ENCODE results near the gene ANTKMT.
A peak's percentile ranks its signal among the peaks of the same experiment; 100 is the strongest.

ANTKMT gene

DNA sequence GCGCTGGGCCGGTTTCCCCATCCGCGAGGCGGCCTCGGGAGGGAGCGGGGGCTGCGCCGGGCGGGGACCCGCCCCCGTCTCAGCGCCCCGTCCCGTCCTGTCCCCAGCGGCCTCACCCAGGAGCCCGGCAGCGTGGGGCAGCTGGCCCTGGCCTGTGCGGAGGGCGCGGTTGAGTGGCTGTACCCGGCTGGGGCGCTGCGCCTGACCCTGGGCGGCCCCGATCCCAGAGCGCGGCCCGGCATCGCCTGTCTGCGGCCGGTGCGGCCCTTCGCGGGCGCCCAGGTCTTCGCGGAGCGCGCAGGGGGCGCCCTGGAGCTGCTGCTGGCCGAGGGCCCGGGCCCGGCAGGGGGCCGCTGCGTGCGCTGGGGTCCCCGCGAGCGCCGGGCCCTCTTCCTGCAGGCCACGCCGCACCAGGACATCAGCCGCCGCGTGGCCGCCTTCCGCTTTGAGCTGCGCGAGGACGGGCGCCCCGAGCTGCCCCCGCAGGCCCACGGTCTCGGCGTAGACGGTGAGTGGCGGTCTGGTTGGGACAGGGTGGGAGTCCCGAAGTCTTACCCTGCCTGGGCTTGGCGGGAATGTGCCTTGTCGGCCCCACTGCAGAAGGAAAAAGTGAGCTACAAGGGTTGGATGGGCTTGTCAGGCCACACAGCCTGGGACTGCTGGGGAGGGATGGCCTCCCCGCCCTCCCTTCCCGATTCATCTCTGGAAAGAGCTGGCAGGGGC lies 5.3 kb upstream of the ANTKMT start:
- DNase-seq = no peak

DNA sequence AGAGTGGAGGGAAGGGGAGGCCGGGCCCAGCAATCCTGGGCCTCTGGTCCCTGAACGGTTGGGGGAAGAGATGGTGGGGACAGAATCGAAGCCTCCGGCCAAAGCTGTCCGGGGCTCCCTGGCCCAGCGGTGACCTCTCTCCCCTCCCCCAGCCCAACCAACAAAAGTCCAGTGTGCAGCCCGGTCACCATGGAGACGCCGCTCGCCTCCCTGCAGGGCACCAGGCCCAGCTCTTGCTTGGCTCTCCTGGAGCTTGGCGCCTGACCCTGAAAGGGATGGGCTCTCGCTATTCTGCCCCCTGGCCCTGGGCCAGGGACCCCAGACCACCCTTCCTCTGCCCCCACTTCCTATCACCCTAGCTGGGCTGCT lies 4.8 kb upstream of the ANTKMT start:
- no peak for DNase-seq

DNA sequence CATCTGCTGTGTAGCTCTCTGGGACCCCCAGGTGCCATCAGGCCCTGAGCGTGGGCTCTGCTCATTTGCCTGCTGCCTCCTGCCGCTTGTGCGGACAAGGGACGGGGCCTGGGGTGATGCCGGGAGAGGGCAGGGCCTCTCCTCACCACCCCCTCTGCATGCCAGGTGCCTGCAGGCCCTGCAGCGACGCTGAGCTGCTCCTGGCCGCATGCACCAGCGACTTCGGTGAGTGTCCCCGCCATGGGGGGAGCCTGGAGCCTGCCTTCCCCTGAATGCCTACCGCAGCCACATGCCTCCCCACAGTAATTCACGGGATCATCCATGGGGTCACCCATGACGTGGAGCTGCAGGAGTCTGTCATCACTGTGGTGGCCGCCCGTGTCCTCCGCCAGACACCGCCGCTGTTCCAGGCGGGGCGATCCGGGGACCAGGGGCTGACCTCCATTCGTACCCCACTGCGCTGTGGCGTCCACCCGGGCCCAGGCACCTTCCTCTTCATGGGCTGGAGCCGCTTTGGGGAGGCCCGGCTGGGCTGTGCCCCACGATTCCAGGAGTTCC lies 4.1 kb upstream of the ANTKMT start:
- no peak for DNase-seq

DNA sequence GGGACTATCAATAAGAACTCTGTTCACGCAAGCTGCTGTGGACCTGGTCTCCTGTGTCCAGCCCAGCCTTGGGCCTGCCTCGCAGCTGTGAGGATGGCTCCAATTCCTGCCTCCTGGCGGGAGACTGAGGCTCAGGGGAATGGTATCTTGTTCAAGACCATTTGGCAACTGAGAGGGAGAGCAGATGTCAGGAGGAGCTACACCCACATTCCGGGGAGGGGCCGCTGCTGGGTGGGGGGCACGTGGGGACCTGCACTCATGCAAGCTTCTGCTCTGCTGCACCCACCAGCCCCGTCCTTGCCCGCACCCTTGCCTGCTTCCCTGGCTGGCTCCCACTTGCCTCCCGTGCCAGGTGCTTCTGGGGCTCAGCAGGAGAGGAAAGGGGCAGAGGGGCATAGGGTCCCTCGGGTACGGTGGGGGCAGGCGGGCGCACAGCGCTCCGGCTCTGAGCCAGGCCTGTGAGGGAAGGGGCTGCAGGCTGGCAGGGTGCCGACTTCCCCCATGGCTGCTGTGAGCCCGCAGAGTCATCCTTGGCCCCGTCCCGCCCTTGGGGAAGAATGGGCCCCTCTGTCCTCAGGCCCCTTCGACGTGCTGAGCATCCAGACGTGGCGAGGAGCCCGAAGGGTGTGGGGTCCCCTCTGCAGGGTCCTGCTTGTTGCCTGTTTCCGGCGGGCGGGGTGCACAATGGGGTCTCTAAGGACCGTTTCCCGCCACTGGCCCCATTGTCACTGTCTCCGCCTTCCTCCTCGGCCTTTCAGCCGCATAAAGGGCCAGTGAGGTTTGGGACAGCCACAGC lies 3.3 kb upstream of the ANTKMT start:
- DNase-seq = no peak

DNA sequence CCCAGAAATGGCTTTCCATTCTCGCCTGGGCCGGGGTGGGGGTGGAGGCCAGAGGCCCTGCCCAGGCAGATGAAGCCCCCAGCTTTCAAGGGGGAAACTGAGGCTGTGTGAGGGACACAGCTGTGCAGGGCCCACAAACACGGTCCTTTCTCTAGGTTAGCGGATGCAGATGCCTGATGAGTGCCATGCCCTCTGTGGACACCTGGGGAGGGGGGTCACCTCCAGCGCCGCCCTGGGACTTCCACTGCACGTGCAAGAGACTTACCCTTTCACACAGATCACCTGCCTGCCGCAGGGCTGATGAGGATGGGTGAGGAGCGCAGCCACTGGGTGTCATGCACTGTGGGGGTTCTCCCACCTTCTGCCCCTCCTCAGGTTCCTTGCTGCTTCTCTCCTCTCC lies 2.6 kb upstream of the ANTKMT start:
- DNase-seq = no peak

DNA sequence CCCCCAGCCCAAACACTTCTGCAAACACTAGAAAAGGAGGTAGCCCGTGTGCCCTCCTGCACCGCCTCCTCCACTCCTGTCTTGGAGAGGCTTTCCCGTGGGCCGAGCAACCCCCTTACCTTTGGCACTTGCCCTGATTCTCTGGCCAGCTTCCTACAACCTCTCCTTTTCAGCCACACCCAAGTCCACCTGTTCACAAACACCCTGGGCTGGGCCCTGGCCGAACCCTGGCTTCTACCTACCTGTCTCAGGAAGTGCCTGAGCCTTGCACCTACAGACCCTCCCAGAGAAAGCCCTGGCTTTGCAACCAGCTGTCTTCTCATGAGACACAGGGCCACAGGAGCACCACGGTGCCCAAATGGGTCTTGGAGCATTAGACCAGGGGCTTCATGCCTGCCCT lies 2.0 kb upstream of the ANTKMT start:
- no peak for DNase-seq

DNA sequence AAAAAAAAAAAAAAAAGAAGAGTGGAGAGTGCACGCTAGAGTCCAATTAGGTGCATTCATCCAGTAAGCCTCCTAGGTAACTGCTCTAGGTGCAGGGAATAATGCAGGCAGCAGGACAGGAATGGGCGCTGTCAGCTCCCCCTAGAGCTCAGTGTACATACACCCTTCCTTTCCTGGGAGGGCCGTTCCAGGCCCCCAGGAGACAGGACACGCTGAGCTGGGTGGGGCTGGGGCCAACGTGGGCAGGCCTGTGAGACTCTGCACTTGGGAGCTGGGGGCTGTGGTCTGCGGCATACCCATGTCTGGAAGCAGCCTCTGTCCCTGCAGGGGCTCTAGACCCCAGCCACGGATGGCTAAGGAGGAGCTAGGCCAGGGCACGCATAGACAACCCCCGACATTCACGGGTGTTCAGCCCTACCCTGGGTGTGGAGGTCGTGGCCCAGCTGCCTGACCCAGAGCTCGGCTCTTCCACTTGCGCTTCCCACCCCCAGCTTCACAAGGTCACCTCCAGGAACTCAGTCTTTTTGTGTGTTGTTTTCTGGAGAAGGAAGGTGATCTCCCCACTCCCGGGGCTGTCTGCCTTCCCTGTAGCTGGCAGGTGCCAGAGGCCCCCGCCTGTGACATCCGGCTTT lies 1.0 kb upstream of the ANTKMT start:
- no peak for DNase-seq

DNA sequence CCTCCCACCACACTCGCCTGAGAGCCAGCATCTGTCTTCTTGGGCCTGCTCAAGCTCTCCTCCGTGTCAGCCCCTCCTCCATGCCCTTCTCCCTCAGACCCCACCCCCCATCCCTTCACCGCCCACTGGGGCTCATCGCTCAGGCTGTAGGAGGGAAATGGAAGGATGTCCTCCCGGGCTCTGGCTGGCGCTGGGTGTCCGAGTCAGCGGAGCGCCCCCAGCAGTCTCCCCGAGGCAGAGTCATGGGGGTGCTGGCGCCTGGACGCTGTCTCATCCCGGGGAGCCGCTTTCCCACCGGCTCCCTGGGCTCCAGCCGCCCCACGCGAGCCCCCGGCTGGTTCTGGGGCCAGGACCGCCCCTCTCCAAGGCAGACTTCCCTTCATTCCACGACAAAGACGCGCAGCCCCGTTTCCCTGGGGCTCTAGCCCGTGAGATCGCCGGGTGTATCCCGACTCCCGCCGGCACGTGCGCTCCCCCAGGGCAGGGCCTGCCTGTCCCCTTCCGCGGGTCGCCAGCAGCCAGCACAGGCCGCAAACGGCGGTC lies 428 bp upstream of the ANTKMT start:
- DNase-seq = peak; percentile 31 to 35

DNA sequence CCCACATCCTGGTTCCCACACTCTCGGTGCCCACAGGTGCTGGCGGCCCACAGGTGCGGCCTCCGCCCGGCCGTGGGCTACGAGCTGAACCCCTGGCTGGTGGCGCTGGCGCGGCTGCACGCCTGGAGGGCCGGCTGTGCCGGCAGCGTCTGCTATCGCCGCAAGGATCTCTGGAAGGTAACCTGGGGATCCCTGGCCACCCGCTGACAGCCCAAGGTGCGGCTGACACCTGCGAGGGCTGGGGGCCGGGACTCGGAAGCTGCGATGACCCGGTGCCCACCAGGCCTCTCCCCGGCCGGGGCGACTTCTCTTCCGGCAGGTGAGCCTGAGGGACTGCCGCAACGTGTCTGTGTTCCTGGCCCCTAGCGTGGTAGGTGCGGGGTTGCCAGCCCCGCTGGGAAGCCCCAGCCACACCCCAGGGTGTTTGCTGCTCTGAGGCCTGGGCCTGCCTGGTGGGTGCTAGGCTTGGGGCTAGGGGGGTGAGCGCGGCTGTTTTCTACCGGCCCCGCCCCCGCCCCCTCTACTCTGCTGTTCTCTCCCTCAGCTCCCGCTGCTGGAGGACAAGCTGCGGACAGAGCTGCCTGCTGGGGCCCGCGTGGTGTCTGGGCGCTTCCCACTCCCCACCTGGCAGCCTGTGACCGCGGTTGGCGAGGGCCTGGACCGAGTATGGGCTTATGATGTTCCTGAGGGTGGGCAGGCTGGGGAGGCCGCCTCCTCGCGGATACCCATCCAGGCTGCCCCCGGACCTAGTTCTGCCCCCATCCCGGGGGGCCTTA lies 1.0 kb downstream of the ANTKMT start:
- no peak for DNase-seq

DNA sequence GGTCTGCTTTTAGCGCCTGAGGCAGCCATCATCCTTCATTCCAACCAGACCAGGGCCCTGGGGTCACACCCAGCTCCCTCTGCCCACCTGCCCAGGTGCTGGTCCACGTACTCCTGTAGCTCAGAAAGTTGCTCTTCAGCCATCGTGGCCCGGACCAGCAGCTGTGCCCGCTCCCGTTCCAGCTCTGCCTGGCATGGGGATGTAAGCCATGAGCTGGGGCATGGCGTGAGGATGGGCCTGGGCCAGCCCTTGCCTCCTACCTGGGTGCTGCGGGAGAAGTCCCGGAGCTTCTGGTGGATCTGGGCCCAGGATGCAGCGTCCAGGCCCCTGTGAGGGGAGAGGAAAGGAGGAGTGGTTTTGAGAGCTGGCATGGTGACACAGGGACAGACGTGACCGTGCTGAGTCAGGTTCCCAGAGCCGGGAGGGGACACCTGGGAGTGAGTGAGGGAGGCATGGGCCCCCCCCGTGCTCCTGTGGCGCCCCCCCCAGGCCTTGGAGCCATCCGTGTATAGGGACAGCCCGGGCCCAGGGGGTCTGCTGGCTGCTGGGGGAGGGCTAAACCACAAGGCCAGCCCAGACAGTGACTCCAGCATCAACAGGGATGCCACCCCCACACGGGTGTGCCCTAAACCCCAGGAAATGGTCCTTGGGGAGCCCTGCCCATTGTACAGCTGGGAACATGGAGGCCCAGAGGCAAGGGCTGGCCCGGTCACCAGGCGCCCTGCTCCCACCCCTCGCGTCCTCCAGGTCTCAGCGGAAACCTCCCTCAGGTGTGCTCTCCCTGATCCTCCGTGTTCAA lies 2.1 kb downstream of the ANTKMT start:
- no peak for DNase-seq

DNA sequence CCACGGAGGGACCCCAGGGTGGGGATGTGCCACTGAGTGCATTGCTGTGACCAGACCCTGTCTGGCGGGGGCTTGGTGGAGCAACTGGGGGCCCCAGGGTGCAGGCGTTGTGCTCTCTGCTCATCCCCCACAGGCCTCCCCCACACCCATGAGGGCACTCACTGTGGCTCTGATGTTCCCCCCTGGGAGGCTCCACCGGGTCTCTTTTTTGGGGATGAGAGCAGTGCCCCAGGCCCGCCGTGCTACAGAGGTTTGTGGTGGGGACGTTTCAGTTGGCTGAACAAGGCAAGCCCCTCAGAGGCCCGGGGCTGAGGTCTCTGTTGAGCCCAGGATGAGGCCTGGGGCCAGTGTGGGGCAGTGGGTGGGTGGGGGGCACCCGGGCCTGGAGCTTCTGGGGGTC lies 2.7 kb downstream of the ANTKMT start:
- no peak for DNase-seq

DNA sequence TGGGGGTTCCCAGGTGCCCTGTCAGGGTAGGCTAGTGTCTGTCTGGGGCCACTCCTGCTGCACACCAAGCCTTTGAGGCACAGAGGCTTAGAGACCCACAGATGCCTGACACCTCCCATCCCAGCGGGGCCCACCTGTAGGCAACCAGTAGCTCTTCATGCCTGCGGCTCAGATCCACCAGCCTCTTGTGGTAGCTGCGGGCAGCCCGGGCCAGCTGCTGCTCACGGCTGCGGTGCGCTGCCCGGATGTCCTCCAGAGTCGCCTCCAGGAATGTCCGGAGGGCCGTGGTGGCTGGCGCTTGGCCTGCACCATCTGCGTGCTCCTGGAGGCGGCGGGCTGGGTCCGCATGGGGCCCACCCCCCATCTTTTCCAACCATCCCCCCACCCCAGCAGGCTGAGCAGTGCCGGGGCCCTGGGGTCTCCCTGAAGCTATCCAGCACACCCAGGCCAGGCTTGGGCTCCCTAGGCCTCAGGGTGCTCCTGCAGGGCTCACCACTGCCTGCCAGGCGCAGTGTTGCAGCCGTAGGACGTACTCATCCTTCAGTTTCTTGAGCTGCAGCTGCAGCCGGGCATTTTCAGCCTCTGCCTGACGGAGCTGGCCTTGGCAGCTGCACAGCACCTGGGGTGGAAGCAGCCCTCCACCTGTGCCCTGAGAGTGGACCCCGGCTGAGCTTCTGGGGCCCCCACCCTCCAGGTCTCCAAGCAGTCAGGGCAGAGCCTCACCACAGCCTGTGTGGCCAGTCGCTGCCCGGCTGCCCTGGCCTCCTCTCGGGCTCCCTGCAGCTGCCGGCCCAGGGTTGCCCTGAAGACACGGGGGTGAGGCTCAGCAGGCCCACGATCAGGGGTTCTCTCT lies 3.5 kb downstream of the ANTKMT start:
- no peak for DNase-seq

DNA sequence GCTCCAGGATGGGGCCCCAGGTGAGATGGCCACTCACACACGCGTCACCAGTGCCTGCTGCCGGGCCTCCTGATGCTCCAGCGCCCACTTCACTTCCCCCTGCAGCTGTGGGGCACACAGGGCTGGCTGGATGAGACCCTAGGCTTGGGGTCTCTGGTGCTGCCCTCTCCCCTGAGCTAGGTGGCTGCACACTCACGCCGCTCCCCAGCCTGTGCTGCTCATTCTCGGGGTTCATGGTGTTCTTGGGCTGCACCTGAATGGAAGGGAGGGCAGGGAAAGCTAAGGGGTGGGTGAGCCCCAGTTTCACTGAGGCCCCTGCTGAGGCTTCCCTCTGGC lies 4.1 kb downstream of the ANTKMT start:
- no peak for DNase-seq

DNA sequence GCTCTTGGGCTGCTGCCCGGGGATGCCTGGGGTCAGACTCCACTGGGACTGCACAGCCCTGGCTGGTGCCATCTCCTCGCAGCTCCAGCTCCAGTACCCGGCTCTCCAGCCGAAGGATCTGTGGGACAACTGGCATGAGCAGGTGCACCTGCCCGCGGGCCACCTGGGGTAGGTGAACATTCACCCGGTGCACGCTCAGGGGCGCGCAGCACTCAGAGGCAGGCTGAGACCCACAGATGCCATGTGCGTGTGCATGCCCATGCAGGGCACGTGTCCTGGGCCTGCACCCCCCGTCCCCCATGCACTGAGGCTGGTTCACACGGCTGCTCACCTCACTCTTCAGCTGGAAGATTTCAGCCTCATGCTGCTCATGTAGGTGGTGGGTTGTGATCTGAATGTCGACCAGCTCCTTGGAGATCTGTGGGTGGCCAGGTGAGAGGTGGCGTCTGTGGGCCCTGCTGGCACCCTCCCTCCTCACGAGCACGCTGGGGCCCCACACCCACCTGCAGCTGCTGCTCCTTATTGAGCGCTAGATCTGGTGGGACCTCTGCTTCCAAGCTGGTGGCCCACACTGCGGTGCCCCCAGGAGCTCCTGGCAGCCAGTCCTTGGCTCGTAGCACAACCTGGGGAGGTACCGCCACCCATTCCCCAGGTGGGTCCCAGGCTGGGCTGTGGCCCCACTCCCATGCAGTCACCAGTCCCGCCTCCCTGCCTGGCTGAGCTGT lies 4.7 kb downstream of the ANTKMT start:
- DNase-seq = no peak

DNA sequence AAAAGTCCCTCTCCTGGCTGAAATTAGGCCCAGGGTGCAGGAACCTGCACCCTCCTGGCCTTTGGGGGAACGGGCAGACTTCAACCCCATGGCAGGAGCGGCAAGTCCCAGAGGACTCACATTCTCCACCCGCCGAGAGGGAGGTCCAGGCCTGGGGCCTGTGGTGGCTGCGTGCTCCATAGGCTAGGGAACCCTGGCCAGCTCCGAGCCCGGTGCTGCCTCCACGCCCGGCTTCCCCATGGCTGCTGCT lies 5.2 kb downstream of the ANTKMT start:
- DNase-seq = no peak

DNA sequence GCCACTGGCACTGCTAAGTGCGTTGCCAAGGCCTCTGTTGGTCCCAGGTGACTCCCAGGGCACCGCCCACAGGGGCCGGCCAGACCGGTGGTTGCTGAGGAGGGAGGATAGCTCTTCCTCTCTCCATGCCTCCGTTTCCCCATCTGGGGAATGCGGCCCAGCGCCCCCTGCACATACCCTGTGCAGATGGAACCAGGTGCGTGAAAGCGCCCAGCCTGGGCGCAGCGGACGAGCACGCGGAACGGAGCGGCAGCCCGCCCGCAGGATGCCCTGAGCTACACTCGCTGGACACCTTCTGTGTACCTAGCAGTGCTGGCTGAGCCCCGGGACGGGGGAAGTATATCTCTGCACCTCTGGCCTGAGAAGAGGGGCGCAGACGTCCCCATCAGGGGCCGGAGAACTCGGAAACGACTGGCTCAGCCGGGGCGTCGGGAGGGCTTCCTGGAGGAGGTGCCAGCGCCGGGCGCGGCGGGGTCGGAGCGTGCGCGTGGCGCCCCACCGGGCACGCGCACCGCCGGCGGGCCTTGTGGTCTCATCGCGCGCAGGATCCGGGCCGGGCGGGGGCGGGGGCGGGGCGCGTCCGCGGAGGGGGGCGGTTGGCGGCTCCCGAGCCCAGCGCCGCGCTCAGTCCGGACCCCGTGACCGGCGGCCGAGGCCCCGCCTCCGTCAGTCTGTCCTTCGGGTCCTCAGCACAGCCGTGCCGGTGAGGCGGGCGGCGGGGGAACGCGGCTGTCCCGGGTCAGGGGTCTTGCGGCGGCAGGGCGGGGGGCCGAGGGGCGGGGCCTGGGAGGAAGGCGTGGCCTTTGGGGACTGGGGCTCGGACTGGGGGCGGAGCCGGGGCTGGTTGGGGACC lies 5.7 kb downstream of the ANTKMT start, which contains the start of the genes CCDC78 and HAGHL:
TSS of gene CCDC78 (minus strand) at position 6 of the 853 bp plus-strand sequence. CDS start 76 bp downstream, outside the sequence.
TSS of gene HAGHL (plus strand) at position 669 of the 853 bp plus-strand sequence. CDS start 404 bp downstream, outside the sequence.
- DNase-seq = peak; percentile 49 to 54

DNA sequence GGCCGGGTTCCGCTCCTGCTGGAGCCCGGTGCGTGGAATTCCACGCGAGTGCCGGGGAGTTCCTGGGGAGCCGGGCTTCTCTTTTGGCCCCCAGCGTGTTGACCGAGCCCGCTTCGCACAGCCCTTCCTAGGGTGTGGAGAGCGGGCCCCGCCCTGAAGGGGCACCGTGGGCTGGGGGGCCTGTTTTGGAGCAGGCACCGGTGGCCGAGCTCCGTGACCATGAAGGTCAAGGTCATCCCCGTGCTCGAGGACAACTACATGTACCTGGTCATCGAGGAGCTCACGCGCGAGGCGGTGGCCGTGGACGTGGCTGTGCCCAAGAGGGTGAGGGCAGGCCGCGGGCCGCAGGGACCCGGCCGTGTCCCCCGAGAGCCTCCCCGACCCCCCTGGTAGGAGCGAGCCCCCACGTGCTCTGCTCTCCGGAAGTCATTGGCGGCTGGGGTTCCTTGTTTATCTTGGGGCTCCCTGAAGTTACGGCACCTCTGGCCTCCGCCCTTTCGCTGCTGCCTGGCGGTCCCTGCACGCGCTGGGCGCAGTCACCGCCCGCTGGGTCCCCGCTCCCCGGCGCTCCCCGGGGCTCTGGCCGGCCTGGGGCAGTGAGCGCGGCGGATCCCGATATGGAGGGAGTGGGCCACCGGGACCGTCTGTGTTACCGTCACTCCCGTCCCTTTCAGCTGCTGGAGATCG lies 6.5 kb downstream of the ANTKMT start:
- DNase-seq = no peak

DNA sequence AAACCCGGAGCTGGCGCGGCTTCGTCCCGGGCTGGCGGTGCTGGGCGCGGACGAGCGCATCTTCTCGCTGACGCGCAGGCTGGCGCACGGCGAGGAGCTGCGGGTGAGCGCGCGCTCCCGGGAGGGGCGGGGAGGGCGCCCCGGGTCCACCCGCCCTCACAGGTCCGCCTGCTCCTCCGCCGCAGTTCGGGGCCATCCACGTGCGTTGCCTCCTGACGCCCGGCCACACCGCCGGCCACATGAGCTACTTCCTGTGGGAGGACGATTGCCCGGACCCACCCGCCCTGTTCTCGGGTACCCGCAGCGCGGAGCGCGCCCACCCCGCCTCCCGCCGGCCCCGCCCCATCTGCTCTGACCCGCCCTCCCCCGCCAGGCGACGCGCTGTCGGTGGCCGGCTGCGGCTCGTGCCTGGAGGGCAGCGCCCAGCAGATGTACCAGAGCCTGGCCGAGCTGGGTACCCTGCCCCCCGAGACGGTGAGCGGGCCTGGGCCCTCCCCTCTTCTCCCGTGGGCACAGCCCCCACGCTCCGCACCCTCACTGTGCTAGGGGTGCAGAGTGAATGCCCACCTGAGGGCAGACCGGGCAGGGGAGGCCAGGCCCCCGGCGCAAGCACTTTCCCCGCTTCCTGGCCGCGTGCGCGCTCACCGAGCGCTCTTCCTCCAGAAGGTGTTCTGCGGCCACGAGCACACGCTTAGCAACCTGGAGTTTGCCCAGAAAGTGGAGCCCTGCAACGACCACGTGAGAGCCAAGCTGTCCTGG lies 7.4 kb downstream of the ANTKMT start:
- peak; percentile 48 to 52 for DNase-seq
